CD14-positive monocyte (primary cell): ENCODE data around the gene DLGAP1. TPM values are rescaled to one million over a fixed set of nuclear protein-coding genes. Genes with fewer than 3 reads are reported as not detected.

Experiments
- DNase-seq, 3 donors: peaks; one replicate each; pipeline ENCODE4 v3.0.0-alpha.2; 2011 to 2022
- H2AFZ ChIP-seq: 2 replicates; pipeline ENCODE4 v1.6.0; 2012; ENCODE audit warnings: mild to moderate bottlenecking, low read depth, low read length, inconsistent platforms; ENCODE audit not compliant: insufficient read depth, poor library complexity, severe bottlenecking
- H3K27ac ChIP-seq, 2 donors: 1 replicate in 1 of 2; 2 replicates in 1 of 2; pipeline ENCODE4 v1.5.1; 2012 to 2013; ENCODE audit warnings: low read length in 2 of 2, control low read depth in 1 of 2, inconsistent platforms in 1 of 2, low read depth in 1 of 2, mild to moderate bottlenecking in 1 of 2
- H3K27me3 ChIP-seq, 2 donors: one replicate each; pipeline versions ENCODE4 v1.6.0 to v1.6.1; 2011 to 2013; ENCODE audit warnings: low read length in 2 of 2; ENCODE audit not compliant: control insufficient read depth in 2 of 2, insufficient read depth in 2 of 2
- H3K36me3 ChIP-seq, 2 donors: replicated peaks in 1 of 2; 1 replicate in 1 of 2; 2 replicates in 1 of 2; pipeline versions ENCODE4 v1.5.1 to v1.6.1; 2012 to 2013; ENCODE audit warnings: low read length in 2 of 2, control low read depth in 1 of 2, inconsistent platforms in 1 of 2, mild to moderate bottlenecking in 1 of 2; ENCODE audit not compliant: insufficient read depth in 2 of 2, control insufficient read depth in 1 of 2
- H3K4me1 ChIP-seq, 2 donors: 1 replicate in 1 of 2; 2 replicates in 1 of 2; pipeline versions ENCODE4 v1.5.1 to v1.6.1; 2012 to 2013; ENCODE audit warnings: low read length in 2 of 2, control low read depth in 1 of 2, inconsistent platforms in 1 of 2, mild to moderate bottlenecking in 1 of 2, moderate library complexity in 1 of 2; ENCODE audit not compliant: insufficient read depth in 2 of 2, control insufficient read depth in 1 of 2
- H3K4me2 ChIP-seq: replicated peaks from 2 replicates; pipeline ENCODE3; 2012; ENCODE audit warnings: low read length, moderate library complexity, mild to moderate bottlenecking; ENCODE audit not compliant: poor library complexity, severe bottlenecking; ENCODE audit errors: extremely low read depth
- H3K4me3 ChIP-seq, 3 experiments: fragments of 200-600 bp in 1 of 3; sonication (generic) in 1 of 3; replicated peaks in 1 of 3; 1 replicate in 2 of 3; 2 replicates in 1 of 3; pipeline ENCODE4 v1.5.1; 2011 to 2013; ENCODE audit warnings: low read length in 3 of 3, mild to moderate bottlenecking in 3 of 3, control low read depth in 2 of 3, low read depth in 2 of 3, inconsistent platforms in 1 of 3, moderate library complexity in 1 of 3
- H3K79me2 ChIP-seq: 2 replicates; pipeline ENCODE4 v1.6.0; 2012; ENCODE audit warnings: mild to moderate bottlenecking, control low read depth, inconsistent platforms, low read length, moderate library complexity; ENCODE audit not compliant: insufficient read depth
- H3K9ac ChIP-seq: 2 replicates; pipeline ENCODE4 v1.6.0; 2017; ENCODE audit warnings: low read length, mild to moderate bottlenecking; ENCODE audit not compliant: insufficient read depth, poor library complexity, severe bottlenecking
- H3K9me3 ChIP-seq, 2 donors: replicated peaks in 1 of 2; 1 replicate in 1 of 2; 2 replicates in 1 of 2; pipeline versions ENCODE4 v1.5.1 to v1.6.1; 2012 to 2013; ENCODE audit warnings: low read length in 2 of 2, control low read depth in 1 of 2; ENCODE audit not compliant: control insufficient read depth in 1 of 2, insufficient read depth in 1 of 2
- H4K20me1 ChIP-seq: 2 replicates; pipeline ENCODE4 v1.6.0; 2012; ENCODE audit warnings: mild to moderate bottlenecking, low read length, control low read depth, moderate library complexity; ENCODE audit not compliant: insufficient read depth
- H3K27ac Mint-ChIP-seq, 7 donors: one replicate each; pipeline ENCODE4 v1.8.0; 2020; ENCODE audit warnings: mild to moderate bottlenecking in 7 of 7, mixed read lengths in 7 of 7, moderate library complexity in 6 of 7, inconsistent platforms in 2 of 7
- H3K27me3 Mint-ChIP-seq, 3 donors: one replicate each; pipeline ENCODE4 v1.8.0; 2021 to 2022; ENCODE audit warnings: low read depth in 3 of 3, mild to moderate bottlenecking in 3 of 3, mixed read lengths in 3 of 3, moderate library complexity in 3 of 3, inconsistent platforms in 1 of 3
- H3K36me3 Mint-ChIP-seq, 2 donors: one replicate each; pipeline ENCODE4 v1.8.0; 2020; ENCODE audit warnings: mixed read lengths in 2 of 2, inconsistent platforms in 1 of 2, mild to moderate bottlenecking in 1 of 2
- H3K4me1 Mint-ChIP-seq: one replicate; pipeline ENCODE4 v1.8.0; 2020; ENCODE audit warnings: mild to moderate bottlenecking, mixed read lengths
- H3K4me3 Mint-ChIP-seq, 2 donors: one replicate each; pipeline ENCODE4 v1.8.0; 2020; ENCODE audit warnings: mild to moderate bottlenecking in 2 of 2, mixed read lengths in 2 of 2, moderate library complexity in 1 of 2
- H3K9me3 Mint-ChIP-seq, 7 donors: one replicate each; pipeline ENCODE4 v1.8.0; 2020 to 2022; ENCODE audit warnings: mixed read lengths in 7 of 7, mild to moderate bottlenecking in 6 of 7, moderate library complexity in 6 of 7, inconsistent platforms in 2 of 7
- CTCF ChIP-seq: fragments of 200-600 bp; IDR thresholded peaks from one replicate; pipeline ENCODE4 v1.8.0; 2022; ENCODE audit warnings: antibody characterized with exemption, mild to moderate bottlenecking
- WGBS: methylation state at CpG from one replicate; pipeline ENCODE4 v1.1.5; 2013; ENCODE audit warnings: missing lambda C conversion rate; ENCODE audit not compliant: insufficient coverage; 5-methylcytosine and 5-hydroxymethylcytosine counted together
- intact Hi-C, 2 donors: fragments of 100-400 bp; cut with micrococcal nuclease; formaldehyde crosslinking; loops; one replicate each; pipeline versions ENCODE4 v1.15.0 to v1.15.1; 2023
- polyA plus RNA-seq, 3 donors: library from polyadenylated mRNA; depleted of rRNA in 1 of 3; unstranded in 2 of 3; stranded (reverse) in 1 of 3; fragments of 300-500 nt in 2 of 3; fragments of >200 nt in 1 of 3; fragmentation: Illumina TruSeq in 2 of 3; gene quantifications; 1 replicate in 2 of 3; 2 replicates in 1 of 3; pipeline ENCODE4 v1.2.3, GENCODE V29; 2012 to 2021

The DLGAP1 gene
- polyA plus RNA-seq, 3 donors: 0.09 to 0.42 TPM; not detected in 1

- H3K9me3 ChIP-seq: no peaks in the 10 kb centered on the region
- 92% methylated on average over 15 of the region's 15 CpGs for WGBS
- DNase-seq: no peak
- peaks cover 44 to 53% of the 10 kb centered on the region in 2 donors for H3K36me3 Mint-ChIP-seq
- H3K4me3 ChIP-seq: no peak overlapping the region
- H3K27me3 ChIP-seq: no peaks in the 10 kb centered on the region
- peak overlapping the region in 1 of 7 donors; percentile 68 for H3K27ac Mint-ChIP-seq
- no peak overlapping the region for H3K9ac ChIP-seq
- H3K9me3 Mint-ChIP-seq: peaks cover 0 to 6% (median 6%) of the 10 kb centered on the region in 7 donors
- peaks cover 31% of the 10 kb centered on the region for H3K79me2 ChIP-seq
- H3K4me2 ChIP-seq: no peak overlapping the region
- no peak overlapping the region for H3K4me3 Mint-ChIP-seq
- peaks cover 30% of the 10 kb centered on the region for H4K20me1 ChIP-seq
- H3K36me3 ChIP-seq: peaks cover 34 to 46% of the 10 kb centered on the region in 2 donors
- intact Hi-C loops: loop anchor here (10.0 kb wide), 4 partner anchors 172 to 802 kb away; partner anchors contain the start of genes EMILIN2 (in 1 of the 2) and SMCHD1 (in 1 of the 2)
- peaks cover 19 to 24% of the 10 kb centered on the region in 2 donors for H3K4me1 ChIP-seq
- H3K4me1 Mint-ChIP-seq: peaks cover 27% of the 10 kb centered on the region
- H3K27me3 Mint-ChIP-seq: no peaks in the 10 kb centered on the region
- no peak overlapping the region for H2AFZ ChIP-seq
- no peak for TF ChIP-seq CTCF
- H3K27ac ChIP-seq: no peak overlapping the region
Measured at GRCh38 chr18:3457261-3457724, 997.8 kb downstream of the DLGAP1 start.

GRCh38 chr18:3456686-3457069 lies 998.4 kb downstream of the DLGAP1 start:
- peaks cover 0 to 6% (median 4%) of the 10 kb centered on the region in 7 donors for H3K9me3 Mint-ChIP-seq
- peaks cover 28% of the 10 kb centered on the region for H3K4me1 Mint-ChIP-seq
- DNase-seq: no peak
- Histone ChIP-seq H3K4me1 (peaks cover 21 to 29% of the 10 kb centered on the region in 2 donors), H2AFZ (no peak overlapping the region), H3K79me2 (peaks cover 37% of the 10 kb centered on the region), H3K4me3 (no peak overlapping the region), H3K9me3 (no peaks in the 10 kb centered on the region), H4K20me1 (peaks cover 30% of the 10 kb centered on the region), H3K27ac (no peak overlapping the region), H3K4me2 (no peak overlapping the region), H3K27me3 (no peaks in the 10 kb centered on the region), H3K36me3 (peaks cover 34 to 46% of the 10 kb centered on the region in 2 donors), H3K9ac (no peak overlapping the region)
- intact Hi-C loops: loop anchor here (10.0 kb wide), 4 partner anchors 172 to 802 kb away; partner anchors contain the start of genes EMILIN2 (in 1 of the 2) and SMCHD1 (in 1 of the 2)
- no peak overlapping the region for H3K4me3 Mint-ChIP-seq
- WGBS: no CpG with 5 or more reads among the region's 1 CpG
- H3K27me3 Mint-ChIP-seq: no peaks in the 10 kb centered on the region
- no peak for TF ChIP-seq CTCF
- H3K36me3 Mint-ChIP-seq: peaks cover 40 to 46% of the 10 kb centered on the region in 2 donors
- H3K27ac Mint-ChIP-seq: no peak overlapping the region
